GM21367 (cell line): ENCODE measurements around the gene RAB31.

Source experiments
- ATAC-seq: cut with Tn5 transposase; IDR thresholded peaks from one replicate; pipeline ENCODE4 v1.9.1; 2021; ENCODE audit not compliant: unreplicated experiment

RAB31 gene

DNA sequence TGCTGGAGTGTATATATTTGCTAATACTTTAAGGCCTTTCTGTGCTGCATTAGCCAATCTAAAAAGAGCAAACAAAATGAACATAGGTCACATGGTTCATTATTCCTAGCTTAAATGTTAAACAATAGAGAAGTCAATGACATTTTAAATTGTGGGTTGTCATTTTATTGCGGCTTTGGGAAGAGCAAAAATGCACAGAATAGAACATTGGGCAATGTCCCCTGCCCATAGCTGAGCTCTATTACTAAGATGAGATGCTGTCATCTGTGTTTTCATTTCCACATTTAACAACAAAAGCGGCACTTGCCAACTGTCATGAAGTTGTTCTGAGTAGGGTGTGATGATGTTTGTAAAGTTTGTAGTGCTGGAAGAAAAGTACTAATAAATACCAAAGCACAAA is 202.6 kb downstream of the RAB31 start:
- ATAC-seq, result no peak

DNA sequence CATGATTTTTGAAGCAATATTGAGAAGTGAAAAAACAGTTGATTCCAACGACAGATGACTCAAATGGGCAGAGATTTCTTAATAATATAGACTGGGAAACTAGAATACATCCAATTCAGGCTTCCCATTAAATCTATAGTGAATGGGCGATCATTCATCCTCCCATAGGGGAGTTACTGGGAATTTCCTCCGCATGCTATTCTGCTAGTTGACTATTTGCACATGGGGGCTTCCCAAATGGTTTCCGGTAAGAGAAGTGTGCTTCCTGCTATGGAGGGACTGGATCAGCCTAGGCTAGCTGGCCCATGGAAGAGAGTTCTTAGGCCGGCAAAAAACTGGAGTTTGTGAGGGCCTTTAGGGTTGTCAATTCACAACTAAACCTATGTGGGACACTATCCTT is 203.1 kb downstream of the RAB31 start:
- no peak for ATAC-seq
